Measurements from ENCODE around the gene PCBP3. TPM values are rescaled to one million over a fixed set of nuclear protein-coding genes. Genes with fewer than 3 reads are reported as not detected.

The PCBP3 gene
- total RNA-seq, 1 donor from 2014 or later = not detected

DNA sequence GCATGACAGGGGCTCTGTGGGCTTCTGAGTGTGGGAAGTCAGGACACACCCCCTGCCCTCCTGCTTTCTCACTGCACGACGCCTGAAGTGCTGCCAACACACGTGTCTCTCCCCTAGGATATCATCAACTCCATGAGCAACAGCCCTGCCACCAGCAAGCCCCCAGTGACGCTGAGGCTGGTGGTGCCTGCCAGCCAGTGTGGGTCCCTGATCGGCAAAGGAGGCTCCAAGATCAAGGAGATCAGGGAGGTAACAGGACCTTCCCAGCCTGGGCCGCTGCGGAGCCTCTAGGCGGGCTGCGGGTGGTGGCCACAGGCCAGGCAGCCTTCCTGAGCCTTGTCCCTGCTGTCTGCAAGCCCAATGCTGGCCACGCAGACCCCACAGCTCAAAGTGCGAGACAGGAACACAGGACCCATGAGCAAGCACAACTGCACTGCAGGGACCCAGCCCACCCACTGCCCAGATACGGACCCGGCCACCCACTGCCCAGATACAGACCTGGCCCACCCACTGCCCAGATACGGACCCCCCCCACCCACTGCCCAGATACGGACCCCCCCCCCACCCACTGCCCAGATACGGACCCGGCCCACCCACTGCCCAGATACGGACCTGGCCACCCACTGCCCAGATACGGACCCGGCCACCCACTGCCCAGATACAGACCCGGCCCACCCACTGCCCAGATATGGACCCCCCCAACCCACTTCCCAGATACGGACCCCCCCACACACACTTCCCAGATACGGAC is 265.9 kb downstream of the PCBP3 start:
- TF ChIP-seq, protein P1, sequence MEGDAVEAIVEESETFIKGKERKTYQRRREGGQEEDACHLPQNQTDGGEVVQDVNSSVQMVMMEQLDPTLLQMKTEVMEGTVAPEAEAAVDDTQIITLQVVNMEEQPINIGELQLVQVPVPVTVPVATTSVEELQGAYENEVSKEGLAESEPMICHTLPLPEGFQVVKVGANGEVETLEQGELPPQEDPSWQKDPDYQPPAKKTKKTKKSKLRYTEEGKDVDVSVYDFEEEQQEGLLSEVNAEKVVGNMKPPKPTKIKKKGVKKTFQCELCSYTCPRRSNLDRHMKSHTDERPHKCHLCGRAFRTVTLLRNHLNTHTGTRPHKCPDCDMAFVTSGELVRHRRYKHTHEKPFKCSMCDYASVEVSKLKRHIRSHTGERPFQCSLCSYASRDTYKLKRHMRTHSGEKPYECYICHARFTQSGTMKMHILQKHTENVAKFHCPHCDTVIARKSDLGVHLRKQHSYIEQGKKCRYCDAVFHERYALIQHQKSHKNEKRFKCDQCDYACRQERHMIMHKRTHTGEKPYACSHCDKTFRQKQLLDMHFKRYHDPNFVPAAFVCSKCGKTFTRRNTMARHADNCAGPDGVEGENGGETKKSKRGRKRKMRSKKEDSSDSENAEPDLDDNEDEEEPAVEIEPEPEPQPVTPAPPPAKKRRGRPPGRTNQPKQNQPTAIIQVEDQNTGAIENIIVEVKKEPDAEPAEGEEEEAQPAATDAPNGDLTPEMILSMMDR (IDR thresholded peaks at IDR 0.05) = no peak
- ChIA-PET POLR2A (no interaction called here), CTCF (no interaction called here)
- no peaks in the 10 kb centered on the region for H3K27me3 Mint-ChIP-seq
- no peak overlapping the region for H3K27ac Mint-ChIP-seq
- no peaks in the 10 kb centered on the region for H3K4me1 Mint-ChIP-seq
- no peaks in the 10 kb centered on the region for H3K36me3 Mint-ChIP-seq (ENCODE audit: low read depth)
- no peak overlapping the region for H3K4me3 Mint-ChIP-seq
- no peak for DNase-seq
- no peaks in the 10 kb centered on the region for H3K9me3 Mint-ChIP-seq
- no peak for ATAC-seq (ENCODE audit: low read depth)
- intact Hi-C loops (cut with micrococcal nuclease) = no loop called here

DNA sequence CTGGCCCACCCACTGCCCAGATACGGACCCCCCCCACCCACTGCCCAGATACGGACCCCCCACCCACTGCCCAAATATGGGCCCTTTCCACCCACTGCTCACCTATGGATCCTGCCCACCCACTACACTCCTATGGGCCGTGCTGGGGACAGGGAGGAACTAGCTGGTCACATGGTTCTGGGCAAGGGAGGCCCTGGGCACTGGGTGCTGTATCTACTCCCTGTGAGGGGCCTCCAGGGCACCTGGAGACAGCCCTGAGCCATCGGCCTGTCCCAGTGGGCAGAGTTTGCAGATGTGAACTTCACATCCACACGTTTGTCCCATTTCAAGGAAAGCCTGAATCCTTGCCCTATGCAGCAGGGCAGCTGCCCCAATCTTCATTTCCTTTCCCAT is 266.6 kb downstream of the PCBP3 start:
- no peak overlapping the region for H3K27ac Mint-ChIP-seq
- no peaks in the 10 kb centered on the region for H3K36me3 Mint-ChIP-seq (ENCODE audit: low read depth)
- ATAC-seq (ENCODE audit: low read depth) (no peak), DNase-seq (no peak)
- H3K4me1 Mint-ChIP-seq = no peaks in the 10 kb centered on the region
- ChIA-PET POLR2A (no interaction called here), CTCF (no interaction called here)
- TF ChIP-seq, protein P1 (IDR thresholded peaks at IDR 0.05) = no peak
- H3K4me3 Mint-ChIP-seq = no peak overlapping the region
- H3K9me3 Mint-ChIP-seq = no peaks in the 10 kb centered on the region
- H3K27me3 Mint-ChIP-seq = no peaks in the 10 kb centered on the region
- intact Hi-C loops (cut with micrococcal nuclease) = no loop called here

DNA sequence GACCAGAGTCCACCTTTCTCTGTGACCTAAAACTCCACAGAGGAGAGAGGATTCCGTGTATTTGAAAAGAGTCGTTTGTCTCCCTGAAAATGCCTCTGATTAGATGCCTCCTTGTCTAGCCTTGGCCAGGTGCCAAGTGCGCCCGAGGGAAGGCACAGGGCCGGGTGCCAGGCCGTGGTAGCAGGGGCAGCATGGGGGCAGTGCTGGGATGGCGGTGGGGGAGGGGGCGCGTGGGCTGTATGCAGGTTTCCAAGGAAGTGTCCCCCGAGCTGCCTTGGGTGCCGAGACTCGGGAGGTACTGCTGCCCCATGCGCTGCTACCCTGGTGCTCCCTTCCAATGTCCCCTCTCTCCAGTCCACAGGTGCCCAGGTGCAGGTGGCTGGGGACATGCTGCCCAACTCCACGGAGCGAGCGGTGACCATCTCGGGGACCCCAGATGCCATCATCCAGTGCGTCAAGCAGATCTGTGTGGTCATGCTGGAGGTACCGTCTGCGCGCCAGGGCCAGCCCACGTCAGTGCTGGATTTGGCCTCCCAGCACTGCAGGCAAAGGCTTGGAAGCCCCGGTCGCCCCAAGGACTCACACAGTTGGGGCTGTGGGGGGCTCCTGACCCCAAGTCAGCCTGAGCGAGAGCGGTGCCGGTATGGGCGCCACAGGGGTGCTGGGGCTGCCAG is 267.2 kb downstream of the PCBP3 start:
- Mint-ChIP-seq H3K9me3 (no peaks in the 10 kb centered on the region), H3K27me3 (no peaks in the 10 kb centered on the region), H3K27ac (no peak overlapping the region), H3K4me3 (no peak overlapping the region), H3K4me1 (no peaks in the 10 kb centered on the region), H3K36me3 (ENCODE audit: low read depth) (no peaks in the 10 kb centered on the region)
- no peak for ATAC-seq (ENCODE audit: low read depth)
- ChIA-PET POLR2A (no interaction called here), CTCF (interaction anchor here (1.4 kb wide), 1 partner anchor 15 kb away, joined by 3 read pairs; no protein-coding TSS in a partner anchor)
- intact Hi-C loops (cut with micrococcal nuclease) = no loop called here
- DNase-seq = no peak
- TF ChIP-seq, protein P1 (IDR thresholded peaks at IDR 0.05) = no peak

DNA sequence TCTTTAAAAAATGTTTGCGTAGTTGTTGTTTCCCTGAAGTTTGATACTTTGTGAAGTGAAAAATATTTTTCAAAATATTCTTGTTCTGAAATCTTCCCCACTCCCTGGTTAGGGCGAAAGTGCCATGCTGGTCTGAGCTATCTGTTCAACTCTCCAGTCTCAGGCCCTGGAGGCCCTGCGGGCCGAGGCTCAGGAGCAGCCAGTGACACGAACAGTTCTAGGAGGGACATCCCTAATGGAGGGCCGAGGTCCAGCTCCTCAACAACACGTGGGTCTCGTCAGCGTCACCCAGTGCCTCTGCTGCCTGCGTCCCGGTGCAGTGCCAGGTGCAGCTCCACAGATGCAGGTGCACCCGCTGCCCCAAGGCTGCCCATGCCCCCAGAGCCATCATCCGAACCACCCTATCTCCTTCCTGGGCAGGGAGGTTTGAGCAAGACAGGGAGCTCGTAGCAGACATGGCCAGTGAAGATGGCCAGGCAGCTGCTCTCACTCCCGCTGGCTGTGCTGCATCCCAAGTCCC is 268.3 kb downstream of the PCBP3 start:
- CTCF ChIA-PET = interaction anchor here (1.4 kb wide), 1 partner anchor 14 kb away, joined by 3 read pairs; no protein-coding TSS in a partner anchor
- H3K27ac Mint-ChIP-seq = no peak overlapping the region
- no peaks in the 10 kb centered on the region for H3K4me1 Mint-ChIP-seq
- no peaks in the 10 kb centered on the region for H3K9me3 Mint-ChIP-seq
- no peaks in the 10 kb centered on the region for H3K27me3 Mint-ChIP-seq
- intact Hi-C loops (cut with micrococcal nuclease) = no loop called here
- no peak for ATAC-seq (ENCODE audit: low read depth)
- TF ChIP-seq, protein P1 (IDR thresholded peaks at IDR 0.05) = no peak
- POLR2A ChIA-PET = no interaction called here
- H3K4me3 Mint-ChIP-seq = no peak overlapping the region
- no peaks in the 10 kb centered on the region for H3K36me3 Mint-ChIP-seq (ENCODE audit: low read depth)
- DNase-seq = no peak

DNA sequence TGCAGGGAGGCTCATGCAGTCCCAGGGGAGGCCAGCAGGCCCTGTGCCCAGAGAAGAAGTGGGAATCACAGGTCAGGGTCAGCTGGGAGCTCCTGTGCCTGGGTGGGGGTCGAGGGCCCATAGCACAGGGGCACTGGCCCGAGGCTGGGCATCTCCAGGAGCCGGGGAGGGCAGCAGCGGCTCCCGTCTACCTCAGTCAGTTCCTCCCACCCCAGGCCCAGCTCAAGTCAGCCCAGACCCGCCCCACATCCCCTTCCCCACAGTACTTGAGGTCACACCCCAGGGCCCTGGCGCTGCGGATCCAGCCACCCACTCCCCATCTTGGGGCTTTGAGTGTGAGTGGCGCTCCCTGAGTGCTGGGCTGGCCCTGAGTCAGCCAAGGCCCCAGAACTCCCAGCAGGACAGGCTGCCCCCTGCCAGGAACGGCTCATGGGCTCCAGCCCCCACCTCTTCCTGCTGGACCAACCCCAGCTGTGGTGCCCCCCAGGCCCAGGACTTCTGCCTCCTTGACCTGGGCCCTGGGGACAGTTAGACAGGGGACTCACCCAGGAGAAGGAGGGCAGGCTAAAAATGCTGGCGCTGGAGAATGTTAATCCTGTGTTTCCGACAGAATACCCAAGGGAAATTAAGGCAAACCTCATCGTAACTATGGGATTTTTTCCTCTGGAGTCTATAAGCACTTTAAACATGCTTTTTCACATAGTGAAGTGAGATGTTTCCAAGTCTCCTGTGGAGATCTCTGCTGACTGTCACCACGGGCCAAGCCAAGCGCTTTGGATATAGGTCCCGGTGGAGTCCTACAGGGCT is 269.3 kb downstream of the PCBP3 start:
- intact Hi-C loops (cut with micrococcal nuclease) = no loop called here
- Mint-ChIP-seq H3K9me3 (no peaks in the 10 kb centered on the region), H3K4me3 (no peak overlapping the region), H3K27me3 (no peaks in the 10 kb centered on the region), H3K27ac (no peak overlapping the region), H3K4me1 (no peaks in the 10 kb centered on the region), H3K36me3 (ENCODE audit: low read depth) (no peaks in the 10 kb centered on the region)
- no peak for ATAC-seq (ENCODE audit: low read depth)
- ChIA-PET POLR2A (no interaction called here), CTCF (no interaction called here)
- DNase-seq = no peak
- TF ChIP-seq, protein P1 (IDR thresholded peaks at IDR 0.05) = no peak
